Tongue (tissue), 3 donors: ENCODE measurements around the gene DXO. TPM values are rescaled to one million over a fixed set of nuclear protein-coding genes. Genes with fewer than 3 reads are reported as not detected.

ENCODE experiments used
- DNase-seq: peaks from one replicate; pipeline ENCODE4 v3.0.0-alpha.2; 2015
- small RNA-seq: library from RNA; depleted of rRNA; stranded (forward); fragments of <200 nt; gene quantifications from one replicate; pipeline ENCODE3, GENCODE V24; 2014; ENCODE audit warnings: low replicate concordance
- total RNA-seq: library from RNA; depleted of rRNA; stranded (reverse); fragments of >200 nt; gene quantifications from one replicate; pipeline ENCODE4 v1.2.3, GENCODE V29; 2014

Gene DXO
- total RNA-seq, 1 donor from 2014 or later, result 10.7 TPM

GRCh38 chr6:31927242-31927862 is 44.6 kb downstream of the DXO start, which contains the start of gene C2:
Gene C2 (plus strand): TSS chr6:31927717. CDS start chr6:31927753, 36 bp downstream.
- no peak for DNase-seq

GRCh38 chr6:31922942-31923341 is 49.0 kb downstream of the DXO start:
- no peak for DNase-seq

DNA sequence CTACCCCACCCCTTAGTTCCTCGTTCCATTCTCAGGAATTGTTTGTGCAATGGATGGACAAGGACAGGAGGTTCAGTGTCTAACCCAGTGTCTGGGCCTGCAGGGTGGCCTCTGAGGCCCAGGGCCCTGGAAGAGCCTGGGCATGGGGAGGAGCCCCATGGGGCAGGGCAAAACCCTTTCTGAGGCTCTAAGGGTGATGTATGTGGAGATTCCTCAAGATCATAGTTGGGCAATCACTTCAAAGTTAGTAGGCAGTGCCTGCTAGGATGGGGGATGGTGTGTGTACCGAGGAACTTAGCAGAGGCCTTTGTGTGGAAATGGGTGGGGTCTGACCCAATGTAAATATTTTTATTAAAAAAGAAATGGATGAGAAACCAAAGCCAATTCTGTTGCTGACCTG is 51.1 kb downstream of the DXO start:
- DNase-seq, result no peak

Small RNA genes lying within 50 kb of the gene (small RNA-seq; reads per million reads assigned to genes)
- gene AL645922.1, result not detected

Other genes starting within 250 kb of the DXO start
- gene MPIG6B, start 248.8 kb downstream of the DXO start, total RNA-seq, result not detected
- gene DDAH2, start 242.8 kb downstream of the DXO start, total RNA-seq, result 114 TPM
- gene CLIC1, start 235.6 kb downstream of the DXO start, total RNA-seq, result 131 TPM
- 9.6 TPM for gene MSH5, start 232.1 kb downstream of the DXO start, total RNA-seq
- not detected for gene SAPCD1, start 209.5 kb downstream of the DXO start, total RNA-seq
- 2.3 TPM for gene VWA7, start 194.8 kb downstream of the DXO start, total RNA-seq
- gene VARS1, start 176.4 kb downstream of the DXO start, total RNA-seq, result 42.5 TPM
- gene LSM2, start 165.2 kb downstream of the DXO start, total RNA-seq, result 20.8 TPM
- 4.5 TPM for gene HSPA1L, start 156.9 kb downstream of the DXO start, total RNA-seq
- 698 TPM for gene HSPA1A, start 156.6 kb downstream of the DXO start, total RNA-seq
- 827 TPM for gene HSPA1B, start 144.4 kb downstream of the DXO start, total RNA-seq
- gene NEU1, start 109.3 kb downstream of the DXO start, total RNA-seq, result 25.6 TPM
- 1.7 TPM for gene SLC44A4, start 93.1 kb downstream of the DXO start, total RNA-seq
- gene EHMT2, start 74.4 kb downstream of the DXO start, total RNA-seq, result 37.4 TPM
- 5.7 TPM for gene ZBTB12, start 70.1 kb downstream of the DXO start, total RNA-seq
- gene C2, start 44.4 kb downstream of the DXO start, total RNA-seq, result 0.51 TPM
- 7.1 TPM for gene CFB, start 26.0 kb downstream of the DXO start, total RNA-seq
- gene NELFE, start 13.2 kb downstream of the DXO start, total RNA-seq, result 79.7 TPM
- gene SKIC2, start 13.0 kb downstream of the DXO start, total RNA-seq, result 30.6 TPM
- 32.6 TPM for gene C4A, start 9.9 kb upstream of the DXO start, total RNA-seq
- gene C4B, start 42.7 kb upstream of the DXO start, total RNA-seq, result 38.0 TPM
- gene CYP21A2, start 66.3 kb upstream of the DXO start, total RNA-seq, result 1.0 TPM
- gene TNXB, start 137.2 kb upstream of the DXO start, total RNA-seq, result 214 TPM
- gene ATF6B, start 156.1 kb upstream of the DXO start, total RNA-seq, result 40.8 TPM
- 3.3 TPM for gene FKBPL, start 158.2 kb upstream of the DXO start, total RNA-seq
- gene PRRT1, start 179.8 kb upstream of the DXO start, total RNA-seq, result 1.2 TPM
- gene PPT2, start 182.0 kb upstream of the DXO start, total RNA-seq, result 37.6 TPM
- 31.3 TPM for gene EGFL8, start 192.5 kb upstream of the DXO start, total RNA-seq
- gene AGPAT1, start 203.9 kb upstream of the DXO start, total RNA-seq, result 12.9 TPM
- 63.5 TPM for gene RNF5, start 206.3 kb upstream of the DXO start, total RNA-seq
- 4.8 TPM for gene AGER, start 212.1 kb upstream of the DXO start, total RNA-seq
- 96.6 TPM for gene PBX2, start 218.1 kb upstream of the DXO start, total RNA-seq
- gene GPSM3, start 220.5 kb upstream of the DXO start, total RNA-seq, result 1.5 TPM